Keratinocyte (primary cell): ENCODE measurements around the gene LAMA3. TPM values are rescaled to one million over a fixed set of nuclear protein-coding genes. Genes with fewer than 3 reads are reported as not detected.
A peak's percentile ranks its signal among the peaks of the same experiment; 100 is the strongest.

ENCODE experiments used
- DNase-seq: peaks from one replicate; pipeline ENCODE4 v3.0.0-alpha.2; 2011; ENCODE audit warnings: low read depth, missing footprints, low spot score
- FAIRE-seq: peaks from 2 replicates; lab custom pipeline; 2011; peaks lifted over from hg19 to GRCh38; lab: Jason Lieb, UNC
- H2AFZ ChIP-seq: 2 replicates; pipeline ENCODE4 v1.6.0; 2012; ENCODE audit warnings: low read length, control low read depth, inconsistent platforms; ENCODE audit not compliant: control insufficient read depth
- H3K27ac ChIP-seq: 2 replicates; pipeline ENCODE4 v1.5.1; 2011; ENCODE audit warnings: low read length; ENCODE audit not compliant: control insufficient read depth, insufficient read depth
- H3K27me3 ChIP-seq: 3 replicates; pipeline ENCODE4 v1.6.0; 2011; ENCODE audit warnings: low read length; ENCODE audit not compliant: control insufficient read depth, insufficient read depth; ENCODE audit errors: extremely low read depth
- H3K36me3 ChIP-seq, 2 experiments: 2 replicates in 1 of 2; 3 replicates in 1 of 2; pipeline ENCODE4 v1.5.1; 2011; ENCODE audit warnings: low read length in 2 of 2, mild to moderate bottlenecking in 1 of 2; ENCODE audit not compliant: control insufficient read depth in 2 of 2, insufficient read depth in 2 of 2; ENCODE audit errors: extremely low read depth in 1 of 2
- H3K4me1 ChIP-seq: 3 replicates; pipeline ENCODE4 v1.5.1; 2011; ENCODE audit warnings: low read length; ENCODE audit not compliant: control insufficient read depth, insufficient read depth; ENCODE audit errors: extremely low read depth
- H3K4me2 ChIP-seq: 3 replicates; pipeline ENCODE4 v1.6.0; 2011; ENCODE audit warnings: low read depth, low read length; ENCODE audit not compliant: control insufficient read depth, insufficient read depth; ENCODE audit errors: extremely low read depth
- H3K4me3 ChIP-seq, 3 experiments: fragments of 200-600 bp in 1 of 3; sonication (generic) in 1 of 3; 2 replicates in 2 of 3; 3 replicates in 1 of 3; pipeline ENCODE4 v1.5.1; 2011 to 2016; ENCODE audit warnings: low read length in 3 of 3, mild to moderate bottlenecking in 3 of 3, control low read depth in 2 of 3, inconsistent platforms in 1 of 3, low read depth in 1 of 3, mixed read lengths in 1 of 3, mixed run types in 1 of 3, moderate library complexity in 1 of 3; ENCODE audit not compliant: control insufficient read depth in 2 of 3, insufficient read depth in 2 of 3; ENCODE audit errors: extremely low read depth in 1 of 3
- H3K79me2 ChIP-seq: 2 replicates; pipeline ENCODE4 v1.6.0; 2012; ENCODE audit warnings: low read length; ENCODE audit not compliant: control insufficient read depth, insufficient read depth
- H3K9ac ChIP-seq: 3 replicates; pipeline ENCODE4 v1.6.0; 2011; ENCODE audit warnings: low read length; ENCODE audit not compliant: control insufficient read depth, insufficient read depth; ENCODE audit errors: extremely low read depth
- H3K9me1 ChIP-seq: 3 replicates; pipeline ENCODE4 v1.6.0; 2011; ENCODE audit warnings: low read length; ENCODE audit not compliant: control insufficient read depth, insufficient read depth; ENCODE audit errors: extremely low read depth
- H3K9me3 ChIP-seq: 2 replicates; pipeline ENCODE4 v1.5.1; 2012; ENCODE audit warnings: low read depth, low read length; ENCODE audit not compliant: control insufficient read depth
- H4K20me1 ChIP-seq: 3 replicates; pipeline ENCODE4 v1.6.0; 2011; ENCODE audit warnings: low read length; ENCODE audit not compliant: control insufficient read depth, insufficient read depth; ENCODE audit errors: extremely low read depth
- CTCF ChIP-seq, 3 experiments: IDR thresholded peaks in 1 of 3; conservative IDR thresholded peaks in 1 of 3; optimal IDR thresholded peaks in 1 of 3; 2 replicates in 2 of 3; 3 replicates in 1 of 3; pipeline versions ENCODE3 to v1.5.1; 2011; ENCODE audit warnings: low read length in 3 of 3, mild to moderate bottlenecking in 3 of 3, moderate library complexity in 2 of 3, control low read depth in 1 of 3, inconsistent platforms in 1 of 3; ENCODE audit not compliant: insufficient read depth in 2 of 3; ENCODE audit errors: extremely low read depth in 1 of 3
- EZH2 ChIP-seq: IDR thresholded peaks from one replicate; pipeline ENCODE4 v1.6.1; 2012; ENCODE audit warnings: inconsistent platforms, mild to moderate bottlenecking, low read length, moderate library complexity
- dilution Hi-C: fragments of 300-500 bp; cut with MboI; formaldehyde crosslinking; loops from one replicate; pipeline ENCODE4 v1.7.0; 2020; ENCODE audit warnings: low sequenced_read_pairs; ENCODE audit not compliant: extremely low pct_ligation_motif_present
- polyA plus RNA-seq, 5 experiments: library from polyadenylated mRNA; depleted of rRNA in 3 of 5; stranded (reverse) in 3 of 5; stranded (forward) in 1 of 5; unstranded in 1 of 5; fragments of >200 nt; gene quantifications; 1 replicate in 1 of 5; 2 replicates in 3 of 5; 3 replicates in 1 of 5; pipeline versions ENCODE4 v1.2.1 to v1.2.3, GENCODE V29; 2011 to 2012; ENCODE audit warnings: missing spikeins in 2 of 5, low read depth in 1 of 5, low replicate concordance in 1 of 5

LAMA3 gene
- polyA plus RNA-seq, 1 donor (not counting 4 experiments of a cell fraction or from before 2014, with no cell fraction given): 1,944 TPM

DNA sequence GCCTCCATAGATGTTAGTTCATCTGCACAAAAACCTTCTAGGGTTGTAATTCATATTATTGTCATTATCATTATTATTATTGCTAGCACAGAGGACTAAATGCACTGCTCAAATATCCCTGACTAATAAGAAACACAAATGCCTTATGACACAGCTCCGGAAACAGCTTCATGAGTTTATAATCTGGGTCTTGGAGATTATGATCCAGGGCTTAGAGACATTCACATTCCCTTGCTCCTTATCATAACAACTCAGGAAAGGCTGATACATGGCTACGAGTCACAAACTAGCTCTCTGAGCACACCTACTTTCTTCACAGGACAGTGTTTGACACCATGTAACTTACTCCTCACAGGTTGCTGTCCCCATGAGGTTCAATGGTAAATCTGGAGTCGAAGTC lies 223.1 kb downstream of the LAMA3 start:
- Histone ChIP-seq H3K27me3 (no peaks in the 10 kb centered on the region), H3K4me1 (no peaks in the 10 kb centered on the region), H4K20me1 (peaks cover 8% of the 10 kb centered on the region), H3K4me3 (no peak overlapping the region), H3K9me3 (no peaks in the 10 kb centered on the region), H2AFZ (no peak overlapping the region), H3K27ac (no peak overlapping the region), H3K79me2 (peaks cover 7% of the 10 kb centered on the region), H3K9me1 (no peaks in the 10 kb centered on the region), H3K36me3 (peaks cover 46 to 60% of the 10 kb centered on the region in 2 experiments), H3K9ac (no peak overlapping the region), H3K4me2 (no peak overlapping the region)
- dilution Hi-C loops: no loop called here
- FAIRE-seq (peak; percentile 60), DNase-seq (no peak)
- no peak for TF ChIP-seq EZH2
- TF ChIP-seq CTCF (optimal IDR thresholded peaks at IDR 0.05 in 1 of 3, IDR thresholded peaks at IDR 0.05 in 1 of 3, conservative IDR thresholded peaks at IDR 0.05 in 1 of 3; ENCODE audit: extremely low read depth in 1 of 3, insufficient read depth in 2 of 3, low read length in 3 of 3): no peak

DNA sequence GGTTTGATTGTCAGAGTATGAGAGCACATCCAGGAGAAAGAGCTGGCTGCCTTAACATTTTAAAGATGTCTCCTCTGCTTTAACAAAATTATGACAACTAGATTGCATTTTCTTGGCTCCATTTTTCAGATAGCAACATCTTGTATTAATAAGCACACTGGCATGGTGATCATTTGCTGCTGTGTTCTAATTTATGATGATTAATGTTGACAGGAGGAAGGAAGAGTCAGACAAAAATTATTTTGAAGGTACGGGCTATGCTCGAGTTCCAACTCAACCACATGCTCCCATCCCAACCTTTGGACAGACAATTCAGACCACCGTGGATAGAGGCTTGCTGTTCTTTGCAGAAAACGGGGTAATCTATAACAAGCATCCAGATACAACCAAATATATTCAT lies 227.1 kb downstream of the LAMA3 start:
- H3K9me3 ChIP-seq: no peaks in the 10 kb centered on the region
- no peak overlapping the region for H3K4me3 ChIP-seq
- H4K20me1 ChIP-seq: peaks cover 15% of the 10 kb centered on the region
- no peak for DNase-seq
- peaks cover 5% of the 10 kb centered on the region for H3K79me2 ChIP-seq
- no peak overlapping the region for H3K4me2 ChIP-seq
- no peak overlapping the region for H3K9ac ChIP-seq
- H3K27ac ChIP-seq: no peak overlapping the region
- no peaks in the 10 kb centered on the region for H3K9me1 ChIP-seq
- no peak for FAIRE-seq
- no peaks in the 10 kb centered on the region for H3K27me3 ChIP-seq
- TF ChIP-seq EZH2: no peak
- no peak for TF ChIP-seq CTCF (optimal IDR thresholded peaks at IDR 0.05 in 1 of 3, IDR thresholded peaks at IDR 0.05 in 1 of 3, conservative IDR thresholded peaks at IDR 0.05 in 1 of 3; ENCODE audit: extremely low read depth in 1 of 3, insufficient read depth in 2 of 3, low read length in 3 of 3)
- H3K36me3 ChIP-seq: peaks cover 51 to 72% of the 10 kb centered on the region in 2 experiments
- dilution Hi-C loops: no loop called here
- no peaks in the 10 kb centered on the region for H3K4me1 ChIP-seq
- H2AFZ ChIP-seq: no peak overlapping the region
